Skin epidermis (tissue), 12 donors: ENCODE measurements around the gene LGI4.

Source experiments
- H3K27ac ChIP-seq, 21 experiments: fragments of 200-600 bp; sonication (generic) in 11 of 21; one replicate each; pipeline ENCODE4 v1.5.0; 2020; ENCODE audit warnings: mild to moderate bottlenecking in 3 of 21, inconsistent platforms in 2 of 21, moderate library complexity in 2 of 21
- H3K4me3 ChIP-seq, 7 experiments: fragments of 200-600 bp; sonication (generic) in 2 of 7; one replicate each; pipeline ENCODE4 v1.5.0; 2020; ENCODE audit warnings: inconsistent platforms in 2 of 7, mild to moderate bottlenecking in 2 of 7, moderate library complexity in 1 of 7

Gene LGI4

GRCh38 chr19:35095667-35096368 is 39.0 kb downstream of the LGI4 start:
- Histone ChIP-seq H3K4me3 (no peak overlapping the region), H3K27ac (peak overlapping the region in 11 of 21 experiments; percentile 16 to 68 (median 44))

DNA sequence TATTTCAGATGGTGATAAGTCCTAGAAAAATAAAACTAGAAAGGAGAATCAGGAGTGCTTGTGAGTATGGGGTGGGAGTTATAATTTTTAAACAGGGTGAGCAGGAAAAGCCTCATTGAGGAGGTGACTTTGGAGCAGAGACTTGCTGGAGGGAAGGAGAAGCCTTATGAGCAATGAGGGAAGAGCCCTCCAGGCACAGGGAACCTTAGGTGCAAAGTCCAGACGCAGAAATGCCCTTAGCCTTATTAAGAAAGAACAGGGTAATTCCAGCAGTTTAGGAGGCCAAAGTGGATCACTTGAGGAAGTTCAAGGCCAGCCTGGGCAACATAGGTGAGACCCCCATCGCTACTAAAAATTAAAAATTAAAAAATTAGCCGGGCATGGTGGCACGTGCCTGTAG is 40.2 kb downstream of the LGI4 start:
- Histone ChIP-seq H3K27ac (no peak overlapping the region), H3K4me3 (no peak overlapping the region)

- Histone ChIP-seq H3K27ac (no peak overlapping the region), H3K4me3 (no peak overlapping the region)
Measured at GRCh38 chr19:35093941-35094647, 40.8 kb downstream of the LGI4 start.

DNA sequence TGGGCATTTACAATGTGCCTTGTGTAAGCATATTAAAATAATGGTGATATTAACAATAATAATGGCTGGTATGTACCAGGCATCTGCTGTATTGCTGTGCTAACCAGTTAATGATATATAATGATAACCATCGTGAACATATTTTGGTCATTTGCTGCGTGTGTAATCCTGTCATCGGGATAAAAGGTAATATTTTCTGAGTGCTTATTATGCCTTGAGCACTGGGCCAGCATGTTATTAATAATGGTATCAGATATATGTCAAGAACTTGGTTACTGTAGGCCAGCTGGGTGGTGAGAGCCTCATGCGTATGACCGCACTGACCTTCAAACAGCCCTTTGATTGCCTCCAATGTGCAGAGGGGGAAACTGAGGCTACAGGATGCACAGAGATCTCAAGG is 41.4 kb downstream of the LGI4 start:
- H3K4me3 ChIP-seq, result no peak overlapping the region

DNA sequence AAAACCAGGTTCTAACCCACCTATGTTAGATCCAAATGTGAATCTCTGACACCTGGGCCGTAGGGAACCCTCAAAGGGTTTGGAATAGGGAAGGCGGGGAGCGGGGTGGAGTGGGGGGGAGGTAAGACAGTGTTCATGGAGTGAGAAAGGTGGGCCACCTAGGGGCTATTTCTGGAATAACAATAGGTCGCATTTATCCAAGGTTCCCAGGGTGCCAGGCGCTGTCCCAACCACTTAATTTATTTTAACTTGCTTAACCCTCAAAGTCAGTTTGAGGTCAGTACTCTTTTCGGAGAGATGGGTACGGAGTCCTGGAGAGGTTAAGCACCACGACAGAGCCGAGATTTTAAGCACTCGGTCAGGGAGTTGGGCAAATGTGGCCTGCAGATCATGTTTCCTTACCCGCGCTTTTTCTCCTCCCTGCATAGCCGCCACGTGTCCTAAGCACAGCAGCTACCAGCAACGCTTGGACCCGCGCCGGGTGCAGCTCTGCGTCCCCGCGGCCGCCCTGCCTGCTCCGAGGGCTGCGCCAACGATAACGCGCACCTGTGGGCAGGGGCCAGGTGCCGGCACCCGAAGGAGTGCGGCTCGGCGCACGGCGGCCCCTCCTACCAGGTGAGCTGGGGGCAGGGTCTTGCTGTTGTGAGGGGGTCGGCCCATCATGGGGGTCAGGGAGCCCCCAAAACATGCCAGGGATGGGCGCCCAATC is 44.2 kb downstream of the LGI4 start:
- peak overlapping the region in 1 of 7 experiments; percentile 12 for H3K4me3 ChIP-seq
- H3K27ac ChIP-seq, result peak overlapping the region in 3 of 21 experiments; percentile 6 to 60 (median 12)

More for the DNA sequence above, 41.4 kb downstream of the LGI4 start:
- peak overlapping the region in 1 of 21 experiments; percentile 42 for H3K27ac ChIP-seq

- Histone ChIP-seq H3K27ac (peak overlapping the region in 1 of 21 experiments; percentile 60), H3K4me3 (no peak overlapping the region)
Measured at GRCh38 chr19:35090160-35090505, 44.7 kb downstream of the LGI4 start.

GRCh38 chr19:35089554-35089953 is 45.3 kb downstream of the LGI4 start:
- Histone ChIP-seq H3K27ac (no peak overlapping the region), H3K4me3 (no peak overlapping the region)

DNA sequence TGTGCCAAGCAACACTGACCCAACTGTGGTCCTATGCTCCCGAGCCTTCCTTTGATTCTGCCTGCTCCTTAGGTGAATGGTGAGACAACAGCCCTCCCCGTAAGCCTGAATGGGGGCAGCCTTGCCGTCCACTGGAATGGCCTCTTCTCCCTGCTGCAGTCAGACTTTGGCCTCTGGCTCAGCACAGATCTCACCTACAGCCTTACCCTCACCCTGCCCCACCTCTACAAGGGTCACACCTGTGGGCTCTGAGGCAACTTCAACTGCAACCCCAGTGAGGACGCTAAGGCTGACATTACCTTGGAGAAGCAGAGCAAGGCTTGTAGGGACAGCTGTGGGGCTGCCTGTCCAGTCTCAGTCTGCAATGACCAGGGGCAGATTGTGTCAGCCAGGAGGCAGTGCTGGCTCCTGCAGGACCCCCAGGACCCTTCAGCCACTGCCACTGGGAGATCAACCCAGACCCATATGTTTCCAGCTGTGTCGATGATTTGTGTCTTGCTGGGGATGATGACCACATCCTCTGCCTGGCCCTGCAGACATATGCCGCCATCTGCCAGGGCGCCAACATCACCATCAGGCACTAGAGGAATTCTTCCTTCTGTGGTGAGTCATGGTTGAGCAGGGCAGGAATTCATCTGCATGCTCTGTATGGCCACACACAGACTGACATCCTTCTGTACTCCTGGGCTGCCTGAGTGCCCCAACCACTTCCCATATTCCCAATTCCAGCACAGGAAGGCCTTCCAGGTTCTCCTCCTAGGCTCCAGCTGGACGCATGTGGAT is 46.5 kb downstream of the LGI4 start:
- Histone ChIP-seq H3K4me3 (no peak overlapping the region), H3K27ac (no peak overlapping the region)

DNA sequence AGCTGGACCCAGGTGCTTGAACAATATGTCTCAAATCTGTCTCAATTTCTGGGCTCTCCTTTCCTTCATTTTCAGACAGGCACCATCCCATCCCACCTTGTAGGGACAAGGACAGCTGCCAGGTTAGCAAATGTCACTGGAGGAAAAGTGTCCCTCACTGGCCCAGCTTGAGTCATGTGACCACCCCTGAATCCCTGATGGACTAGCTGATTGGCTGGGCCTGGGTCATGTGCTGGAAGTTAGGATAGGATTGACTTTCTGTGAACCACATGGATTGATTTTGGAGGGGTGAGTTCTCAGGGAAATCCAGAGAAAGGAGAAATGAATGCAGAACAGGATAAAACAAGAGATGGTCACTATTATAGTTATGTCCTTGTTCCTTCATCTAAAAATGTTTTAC is 47.5 kb downstream of the LGI4 start:
- no peak overlapping the region for H3K27ac ChIP-seq
- H3K4me3 ChIP-seq, result no peak overlapping the region

- H3K27ac ChIP-seq, result peak overlapping the region in 1 of 21 experiments; percentile 4
- H3K4me3 ChIP-seq, result no peak overlapping the region
Measured at GRCh38 chr19:35086455-35086854, 48.4 kb downstream of the LGI4 start.

- H3K4me3 ChIP-seq, result no peak overlapping the region
- peak overlapping the region in 2 of 21 experiments; percentile 4 to 10 for H3K27ac ChIP-seq
Measured at GRCh38 chr19:35085947-35086346, 48.9 kb downstream of the LGI4 start.

- H3K4me3 ChIP-seq, result no peak overlapping the region
- H3K27ac ChIP-seq, result no peak overlapping the region
Measured at GRCh38 chr19:35084509-35084762, 50.4 kb downstream of the LGI4 start.

GRCh38 chr19:35083691-35084508 is 51.0 kb downstream of the LGI4 start:
- H3K4me3 ChIP-seq, result no peak overlapping the region
- H3K27ac ChIP-seq, result no peak overlapping the region

DNA sequence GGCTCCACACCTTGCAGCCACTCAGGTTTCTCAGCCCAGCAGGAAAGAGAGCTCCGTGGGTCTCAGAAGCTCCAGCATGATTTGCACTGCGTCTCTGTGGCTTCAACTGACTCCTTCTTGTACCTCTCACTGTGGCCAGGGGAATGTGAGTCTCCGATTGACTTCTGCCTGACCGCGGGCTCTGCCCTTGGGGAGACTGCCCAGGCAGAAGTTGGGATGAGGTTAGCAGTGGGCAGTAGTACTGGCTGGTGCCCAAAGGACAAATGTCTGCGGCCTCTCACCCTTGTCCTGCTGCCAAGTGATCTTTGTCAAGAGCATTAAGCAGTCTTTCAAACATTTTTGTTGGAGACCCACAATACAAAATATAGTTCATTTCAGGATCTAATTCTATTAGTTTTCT is 53.7 kb downstream of the LGI4 start:
- H3K27ac ChIP-seq, result no peak overlapping the region
- no peak overlapping the region for H3K4me3 ChIP-seq

DNA sequence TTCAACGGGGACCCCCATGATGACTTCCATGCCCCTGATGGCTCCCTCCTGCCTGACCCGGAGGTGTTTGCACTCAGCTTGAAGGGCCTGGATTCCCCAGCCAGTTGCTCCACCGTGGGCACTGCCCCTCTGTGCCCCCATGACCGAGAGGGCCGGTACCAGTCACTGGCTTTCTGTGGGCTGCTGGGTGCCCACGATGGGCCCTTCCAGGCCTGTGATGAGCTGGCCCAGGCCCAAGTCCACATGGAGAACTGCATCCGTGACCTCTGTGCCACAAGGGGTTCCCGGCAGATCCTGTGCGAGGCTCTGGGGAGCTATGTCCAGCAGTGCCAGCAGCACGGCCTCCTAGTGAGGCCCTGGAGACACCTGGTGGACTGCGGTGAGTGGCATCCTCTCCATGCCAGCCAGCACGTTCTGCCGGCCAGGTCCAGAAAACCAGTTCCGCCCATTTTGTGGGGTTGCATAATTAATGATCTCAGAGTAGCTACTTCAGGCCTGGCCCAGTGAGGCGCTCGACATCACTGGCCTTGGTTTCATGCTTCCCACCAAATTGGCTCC is 54.2 kb downstream of the LGI4 start:
- Histone ChIP-seq H3K27ac (no peak overlapping the region), H3K4me3 (no peak overlapping the region)

- H3K4me3 ChIP-seq, result no peak overlapping the region
Measured at GRCh38 chr19:35079826-35080225, 55.0 kb downstream of the LGI4 start.

GRCh38 chr19:35077411-35078223 is 57.2 kb downstream of the LGI4 start:
- no peak overlapping the region for H3K4me3 ChIP-seq
- no peak overlapping the region for H3K27ac ChIP-seq

More at GRCh38 chr19:35079826-35080225, 55.0 kb downstream of the LGI4 start:
- no peak overlapping the region for H3K27ac ChIP-seq

DNA sequence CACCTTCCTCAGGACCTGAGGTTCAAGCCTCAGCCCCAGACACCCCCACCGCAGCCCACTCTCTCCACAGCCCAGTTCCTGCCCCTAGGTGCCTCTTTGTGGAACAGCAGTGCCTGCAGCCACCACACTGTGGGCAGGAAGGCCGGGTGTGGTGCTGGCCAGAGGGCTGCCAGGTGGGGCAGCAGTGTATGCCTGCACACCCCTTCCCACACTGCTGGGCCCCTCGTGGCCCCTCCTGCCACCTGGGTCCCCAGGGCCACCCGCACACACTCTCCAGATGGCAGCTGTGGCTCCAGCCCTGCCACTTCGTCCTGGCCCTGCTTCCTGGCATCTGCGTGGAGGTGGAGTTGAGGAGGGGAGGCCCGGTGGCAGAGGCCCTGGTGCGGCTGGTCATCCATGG is 58.2 kb downstream of the LGI4 start:
- Histone ChIP-seq H3K27ac (no peak overlapping the region), H3K4me3 (no peak overlapping the region)
